Mononuclear cell (primary cell): ENCODE measurements around the gene MCOLN2. TPM values are rescaled to one million over a fixed set of nuclear protein-coding genes. Genes with fewer than 3 reads are reported as not detected.
A peak's percentile ranks its signal among the peaks of the same experiment; 100 is the strongest.
"Not testable (repeated sequence)": the region's sequence is repeated elsewhere in the genome, so short reads cannot be mapped to it uniquely, and the experiment has no call there.

ENCODE experiments used
- H3K27me3 ChIP-seq: 2 replicates; pipeline ENCODE4 v1.6.0; 2011; ENCODE audit warnings: low read length, control low read depth; ENCODE audit not compliant: insufficient read depth
- H3K4me1 ChIP-seq: 2 replicates; pipeline ENCODE4 v1.5.1; 2011; ENCODE audit warnings: mild to moderate bottlenecking, low read length, control low read depth; ENCODE audit not compliant: insufficient read depth
- H3K4me3 ChIP-seq: 2 replicates; pipeline ENCODE4 v1.5.1; 2011; ENCODE audit warnings: mild to moderate bottlenecking, low read length, moderate library complexity
- H3K9me3 ChIP-seq: 2 replicates; pipeline ENCODE4 v1.5.1; 2011; ENCODE audit warnings: low read depth, mild to moderate bottlenecking, control low read depth, low read length
- total RNA-seq: library from RNA; depleted of rRNA; stranded (reverse); fragments of >200 nt; gene quantifications from one replicate; pipeline ENCODE4 v1.2.3, GENCODE V29; 2012

MCOLN2 gene
- total RNA-seq = 14.1 TPM

DNA sequence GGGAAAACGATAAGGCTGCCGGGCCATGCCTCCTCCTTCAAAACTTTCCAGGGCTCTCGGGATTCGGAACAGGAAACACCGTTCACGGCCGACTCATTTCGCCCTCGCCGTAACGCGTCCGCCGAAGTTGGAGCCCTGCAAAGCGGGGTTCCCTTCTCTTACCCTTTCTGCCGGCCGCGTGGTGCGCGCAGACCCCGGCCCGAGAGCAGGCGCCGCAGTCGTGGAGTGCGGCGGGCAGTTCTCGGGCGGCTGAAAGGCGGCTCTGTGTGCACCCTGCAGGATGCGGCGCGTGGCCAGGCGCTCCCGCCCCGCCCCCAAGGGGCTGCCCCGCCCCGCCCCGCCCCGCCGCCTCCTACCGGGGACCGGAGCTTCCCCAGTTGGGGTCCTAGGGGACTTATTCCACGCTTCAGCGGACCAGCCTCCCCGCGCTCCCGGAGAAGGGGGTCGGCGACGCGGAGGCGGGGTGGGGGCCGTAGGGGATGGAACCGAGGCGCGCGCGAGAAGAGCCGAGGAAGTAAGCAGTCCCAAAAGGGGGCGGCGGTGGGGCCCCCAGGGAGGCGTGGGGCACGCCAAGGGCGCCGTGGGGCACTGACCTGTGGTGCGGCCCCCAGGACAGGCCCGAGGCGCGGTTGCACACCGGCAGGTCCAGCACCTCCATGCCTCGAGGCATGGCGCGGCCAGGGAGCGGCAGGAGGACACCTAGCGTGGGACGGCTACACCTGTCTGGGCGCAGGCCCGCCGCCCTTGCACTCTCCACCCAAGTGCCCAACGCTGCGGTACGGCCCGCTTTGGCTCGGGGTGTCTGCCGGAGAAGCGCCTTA is at the start of gene MCOLN2:
MCOLN2 (minus strand) TSS at position 268 of the 821 bp plus-strand sequence; CDS start at position 27, 241 bp downstream.
- H3K9me3 ChIP-seq = no peaks in the 10 kb centered on the region
- H3K4me1 ChIP-seq = peaks cover 31% of the 10 kb centered on the region
- H3K4me3 ChIP-seq = peak within 1 kb of the TSS; percentile 48
- peaks cover 50% of the 10 kb centered on the region for H3K27me3 ChIP-seq

DNA sequence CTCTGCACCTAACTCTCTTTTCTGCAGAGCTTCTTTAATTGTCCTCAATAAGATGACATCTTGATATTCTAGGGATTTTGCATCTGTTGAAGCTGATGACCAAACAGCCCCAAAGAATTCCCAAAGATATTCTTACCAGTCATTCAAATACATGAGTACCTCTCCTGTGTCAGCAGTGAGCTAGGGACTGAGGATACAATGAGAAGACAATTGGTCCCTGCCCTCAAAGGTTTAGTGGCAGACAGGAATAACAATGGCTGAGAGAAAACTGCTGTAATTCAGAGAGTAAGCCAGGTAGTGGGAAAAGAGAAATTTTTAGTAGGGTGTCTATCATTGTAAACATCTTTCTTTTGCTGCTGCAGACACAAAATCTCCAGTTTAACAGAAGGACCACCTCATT is 45.5 kb upstream of the MCOLN2 start:
- Histone ChIP-seq H3K9me3 (no peaks in the 10 kb centered on the region), H3K27me3 (peaks cover 40% of the 10 kb centered on the region), H3K4me3 (no peak overlapping the region), H3K4me1 (peaks cover 4% of the 10 kb centered on the region)

DNA sequence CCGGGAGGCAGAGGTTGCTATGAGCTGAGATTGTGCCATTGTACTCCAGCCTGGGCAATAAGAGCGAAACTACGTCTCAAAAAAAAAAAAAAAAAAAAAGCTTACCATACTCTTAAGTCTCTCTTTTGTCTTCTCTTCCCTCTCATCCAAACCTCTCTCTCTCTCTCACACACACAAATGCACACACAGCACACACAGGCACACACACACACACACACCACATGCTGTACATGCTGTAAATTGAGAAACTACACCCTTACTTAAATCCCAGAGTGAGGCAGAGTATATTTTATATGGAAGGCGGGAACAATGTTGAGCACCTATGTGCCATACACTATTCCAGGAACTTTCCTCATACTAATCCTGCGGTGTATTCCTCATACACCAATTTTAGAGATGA is 44.9 kb upstream of the MCOLN2 start:
- no peak overlapping the region for H3K4me3 ChIP-seq

GRCh38 chr1:85033221-85033620 is 36.3 kb upstream of the MCOLN2 start:
- peaks cover 4% of the 10 kb centered on the region for H3K27me3 ChIP-seq
- H3K4me3 ChIP-seq = no peak overlapping the region

More for the DNA sequence above, 44.9 kb upstream of the MCOLN2 start:
- no peaks in the 10 kb centered on the region for H3K4me1 ChIP-seq
- no peaks in the 10 kb centered on the region for H3K9me3 ChIP-seq
- H3K27me3 ChIP-seq = peaks cover 34% of the 10 kb centered on the region

GRCh38 chr1:85030536-85030935 is 33.6 kb upstream of the MCOLN2 start:
- Histone ChIP-seq H3K9me3 (no peaks in the 10 kb centered on the region), H3K27me3 (peaks cover 4% of the 10 kb centered on the region), H3K4me1 (peaks cover 5% of the 10 kb centered on the region), H3K4me3 (no peak overlapping the region)

More at GRCh38 chr1:85033221-85033620, 36.3 kb upstream of the MCOLN2 start:
- Histone ChIP-seq H3K4me1 (no peaks in the 10 kb centered on the region), H3K9me3 (no peaks in the 10 kb centered on the region)

DNA sequence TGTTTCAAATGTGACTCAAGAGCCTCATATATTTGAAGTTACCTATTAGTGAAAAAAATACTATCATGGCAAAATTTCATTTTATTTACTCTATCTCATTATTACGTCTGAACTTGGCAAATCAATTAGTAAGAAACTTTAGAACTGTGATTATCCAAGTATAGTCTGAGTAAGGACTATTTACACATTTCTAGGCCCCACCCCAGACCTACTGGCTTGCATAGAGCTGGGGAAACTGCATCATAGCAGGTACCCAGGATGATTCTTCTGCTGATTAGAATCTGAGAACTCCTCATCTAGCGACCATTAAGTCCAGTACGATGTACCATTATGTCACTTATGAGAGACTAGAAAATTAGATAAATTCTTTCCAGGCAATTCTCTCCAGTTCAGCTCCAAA is 31.2 kb upstream of the MCOLN2 start:
- Histone ChIP-seq H3K9me3 (no peaks in the 10 kb centered on the region), H3K4me1 (peaks cover 5% of the 10 kb centered on the region), H3K27me3 (no peaks in the 10 kb centered on the region), H3K4me3 (no peak overlapping the region)

DNA sequence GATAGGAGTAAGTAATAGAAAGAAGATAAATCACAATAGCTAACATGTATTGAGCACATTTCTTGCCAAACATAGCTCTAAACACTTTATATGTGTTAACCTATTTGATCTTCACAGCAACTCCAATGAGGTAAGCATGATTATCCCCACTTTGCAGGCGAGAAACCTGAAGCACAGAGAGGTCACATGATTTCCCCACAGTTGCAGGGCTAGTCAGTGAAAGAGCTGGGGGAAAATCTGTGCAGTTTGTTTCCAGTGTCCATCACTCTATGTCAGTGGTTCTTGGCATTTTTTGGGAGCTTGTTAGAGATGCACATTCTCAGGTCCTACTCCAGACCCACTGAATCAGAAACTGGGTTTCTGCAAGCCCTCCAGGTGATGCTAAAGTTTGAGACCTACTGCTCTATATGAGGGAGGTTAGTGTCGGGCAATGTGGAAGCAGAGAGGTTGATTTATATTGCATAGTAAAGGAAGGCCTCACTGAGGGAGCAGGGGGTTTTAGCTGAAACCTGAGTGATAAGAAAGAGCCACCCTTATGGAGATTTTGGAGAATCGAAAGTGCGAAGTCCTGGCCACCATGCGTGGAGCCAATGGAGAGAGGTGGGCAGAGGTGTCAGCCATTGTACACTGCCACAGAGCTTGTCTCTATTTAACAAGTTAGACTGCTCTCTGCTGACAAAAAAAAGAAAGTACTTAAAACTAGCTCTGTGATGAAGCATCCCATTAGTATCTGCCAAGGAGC is 30.5 kb upstream of the MCOLN2 start:
- no peaks in the 10 kb centered on the region for H3K27me3 ChIP-seq
- H3K4me1 ChIP-seq = peaks cover 5% of the 10 kb centered on the region
- H3K4me3 ChIP-seq = no peak overlapping the region
- H3K9me3 ChIP-seq = no peaks in the 10 kb centered on the region

DNA sequence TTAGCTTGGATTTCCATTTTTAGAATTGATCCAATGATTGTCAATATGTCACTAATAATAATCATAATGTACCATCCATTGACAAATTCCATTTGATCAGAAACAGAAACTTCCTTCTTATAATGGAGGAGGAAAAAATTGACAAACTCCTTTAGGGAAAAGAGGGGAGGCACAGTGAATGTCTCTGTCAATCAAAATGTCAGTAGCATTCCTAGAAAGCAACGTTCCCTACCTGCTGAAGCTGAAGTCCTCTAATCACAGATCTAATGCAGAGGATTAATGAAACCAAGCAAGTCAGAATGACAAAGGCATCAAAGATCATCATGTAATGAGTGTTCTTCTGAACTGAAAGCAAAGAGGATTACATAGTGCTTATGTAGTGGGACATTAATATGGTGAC is 29.0 kb upstream of the MCOLN2 start:
- Histone ChIP-seq H3K9me3 (no peaks in the 10 kb centered on the region), H3K27me3 (no peaks in the 10 kb centered on the region), H3K4me1 (peaks cover 5% of the 10 kb centered on the region), H3K4me3 (no peak overlapping the region)

DNA sequence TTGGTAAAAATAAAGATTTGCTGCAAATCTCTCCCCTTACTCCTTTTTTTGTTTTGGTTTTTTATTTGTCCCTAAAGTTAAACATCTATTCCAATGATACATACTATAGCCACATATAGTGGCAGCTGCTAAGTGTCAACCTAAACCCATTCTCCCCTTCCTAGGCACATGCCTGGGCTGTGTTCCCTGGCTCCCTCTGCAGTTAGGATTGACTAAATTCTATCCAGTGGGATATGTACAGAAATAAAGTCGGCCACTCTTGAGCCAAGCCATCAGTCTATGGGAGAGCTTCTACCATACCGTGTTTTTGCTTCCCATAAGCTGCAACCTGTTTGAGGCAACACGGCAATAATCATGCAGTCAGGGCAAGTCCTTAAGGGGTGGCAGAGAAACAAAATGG is 27.8 kb upstream of the MCOLN2 start:
- Histone ChIP-seq H3K4me1 (peaks cover 5% of the 10 kb centered on the region), H3K4me3 (no peak overlapping the region), H3K27me3 (no peaks in the 10 kb centered on the region), H3K9me3 (no peaks in the 10 kb centered on the region)

GRCh38 chr1:85022700-85023099 is 25.8 kb upstream of the MCOLN2 start:
- peaks cover 4% of the 10 kb centered on the region for H3K4me1 ChIP-seq
- no peaks in the 10 kb centered on the region for H3K9me3 ChIP-seq
- H3K27me3 ChIP-seq = no peaks in the 10 kb centered on the region

DNA sequence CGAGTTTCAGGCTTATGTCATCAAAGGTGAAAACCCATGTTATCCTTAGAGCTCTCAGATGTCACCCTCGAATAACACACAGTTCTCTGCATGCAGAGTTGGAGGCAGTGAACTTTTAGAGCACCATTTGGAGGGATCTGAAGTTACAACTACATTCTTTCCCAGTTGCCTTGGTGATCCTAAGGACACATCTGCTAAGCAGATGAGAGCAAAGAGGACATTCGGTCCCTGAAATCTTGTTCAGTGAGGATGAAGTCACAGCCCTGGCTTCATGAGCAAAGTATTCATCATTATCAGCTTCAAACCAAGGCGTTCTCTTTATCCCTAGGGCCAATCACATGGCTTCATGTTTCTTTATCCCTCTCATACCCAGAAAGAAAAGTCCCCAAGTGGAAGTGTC is 23.1 kb upstream of the MCOLN2 start:
- Histone ChIP-seq H3K27me3 (no peaks in the 10 kb centered on the region), H3K4me1 (no peaks in the 10 kb centered on the region), H3K9me3 (no peaks in the 10 kb centered on the region), H3K4me3 (no peak overlapping the region)

More at GRCh38 chr1:85022700-85023099, 25.8 kb upstream of the MCOLN2 start:
- no peak overlapping the region for H3K4me3 ChIP-seq

DNA sequence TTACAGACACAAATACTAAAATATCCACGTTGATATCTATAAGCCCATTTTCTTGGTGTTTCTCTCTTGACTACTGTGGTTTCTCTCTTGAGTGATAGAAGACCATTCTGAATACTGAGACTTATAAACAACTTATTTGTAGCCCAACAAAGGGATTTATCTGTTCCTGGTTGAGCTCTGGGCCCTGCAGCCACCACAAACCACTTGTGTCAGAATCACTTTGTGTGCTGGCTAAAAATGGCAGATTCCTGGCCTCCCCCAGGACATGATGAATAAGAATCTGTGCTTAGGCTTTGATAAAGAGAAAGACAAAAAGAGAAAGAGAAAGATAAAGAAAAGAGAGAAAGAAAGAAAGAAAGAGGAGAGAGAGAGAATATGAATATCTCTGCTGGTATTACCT is 18.9 kb upstream of the MCOLN2 start:
- Histone ChIP-seq H3K4me1 (no peaks in the 10 kb centered on the region), H3K27me3 (peaks cover 4% of the 10 kb centered on the region), H3K9me3 (no peaks in the 10 kb centered on the region), H3K4me3 (no peak overlapping the region)

GRCh38 chr1:85005641-85006040 is 8.7 kb upstream of the MCOLN2 start:
- Histone ChIP-seq H3K27me3 (peaks cover 17% of the 10 kb centered on the region), H3K9me3 (peaks cover 15% of the 10 kb centered on the region)
- not testable (repeated sequence) for H3K4me1 ChIP-seq, H3K4me3 ChIP-seq

GRCh38 chr1:85001742-85002141 is 4.8 kb upstream of the MCOLN2 start:
- Histone ChIP-seq H3K27me3 (peaks cover 44% of the 10 kb centered on the region), H3K4me1 (peaks cover 22% of the 10 kb centered on the region), H3K4me3 (no peak overlapping the region), H3K9me3 (peaks cover 15% of the 10 kb centered on the region)

- peaks cover 55% of the 10 kb centered on the region for H3K27me3 ChIP-seq
- H3K4me3 ChIP-seq = peak overlapping the region; percentile 12
- H3K4me1 ChIP-seq = peaks cover 31% of the 10 kb centered on the region
- H3K9me3 ChIP-seq = no peaks in the 10 kb centered on the region
These were observed 1.8 kb upstream of the MCOLN2 start for GRCh38 chr1:84998642-84999280.
